OCI-LY1 (cell line): ENCODE results near the gene KRT32.

Source experiments
- H2AFZ ChIP-seq: fragments of 200-600 bp; sonication (generic), shearing (Covaris generic); 2 replicates; pipeline ENCODE4 v1.6.0; 2014; ENCODE audit warnings: antibody characterized with exemption, mild to moderate bottlenecking, low read length
- H3F3A ChIP-seq: fragments of 200-600 bp; sonication (generic), shearing (Covaris generic); 2 replicates; pipeline ENCODE4 v1.6.0; 2014; ENCODE audit warnings: mild to moderate bottlenecking, antibody characterized with exemption, low read length, moderate library complexity; ENCODE audit not compliant: insufficient read depth
- H3K27ac ChIP-seq: fragments of 200-600 bp; sonication (generic); 2 replicates; pipeline ENCODE4 v1.5.1; 2014; ENCODE audit warnings: low read length, mixed run types, mild to moderate bottlenecking, low read depth; ENCODE audit not compliant: poor library complexity, severe bottlenecking
- H3K27me3 ChIP-seq: fragments of 200-600 bp; sonication (generic); 2 replicates; pipeline ENCODE4 v1.6.0; 2014; ENCODE audit warnings: antibody characterized with exemption, mild to moderate bottlenecking, low read length, moderate library complexity; ENCODE audit not compliant: insufficient read depth
- H3K36me3 ChIP-seq: fragments of 200-600 bp; sonication (generic); 2 replicates; pipeline ENCODE4 v1.6.1; 2014; ENCODE audit warnings: mild to moderate bottlenecking, antibody characterized with exemption, low read length, moderate library complexity, mixed read lengths; ENCODE audit not compliant: insufficient read depth
- H3K4me1 ChIP-seq: fragments of 200-600 bp; sonication (generic); 2 replicates; pipeline ENCODE4 v1.5.1; 2014; ENCODE audit warnings: mild to moderate bottlenecking, low read length, moderate library complexity; ENCODE audit not compliant: insufficient read depth, severe bottlenecking
- H3K4me2 ChIP-seq: fragments of 200-600 bp; sonication (generic), shearing (Covaris generic); 2 replicates; pipeline ENCODE4 v1.6.1; 2014; ENCODE audit warnings: low read length
- H3K4me3 ChIP-seq: fragments of 200-600 bp; sonication (generic); 2 replicates; pipeline ENCODE4 v1.5.1; 2014; ENCODE audit warnings: low read length, low read depth, mild to moderate bottlenecking, mixed read lengths; ENCODE audit not compliant: poor library complexity, severe bottlenecking
- H3K79me2 ChIP-seq: fragments of 200-600 bp; shearing (Covaris generic); 2 replicates; pipeline ENCODE4 v1.6.1; 2016; ENCODE audit warnings: mixed run types, low read length, mixed read lengths; ENCODE audit not compliant: insufficient read depth
- H3K9ac ChIP-seq: fragments of 200-600 bp; sonication (generic), shearing (Covaris generic); 2 replicates; pipeline ENCODE4 v1.6.1; 2014; ENCODE audit warnings: mild to moderate bottlenecking, low read length, mixed read lengths
- H3K9me2 ChIP-seq: fragments of 200-600 bp; sonication (generic), shearing (Covaris generic); 2 replicates; pipeline ENCODE4 v1.6.1; 2014; ENCODE audit warnings: low read depth, mild to moderate bottlenecking, low read length, mixed read lengths
- H3K9me3 ChIP-seq: fragments of 200-600 bp; shearing (Covaris generic); 2 replicates; pipeline ENCODE4 v1.6.1; 2014; ENCODE audit warnings: low read length, mixed read lengths
- H4K20me1 ChIP-seq: fragments of 200-600 bp; sonication (generic), shearing (Covaris generic); 2 replicates; pipeline ENCODE4 v1.6.0; 2016; ENCODE audit warnings: mild to moderate bottlenecking, low read length; ENCODE audit not compliant: insufficient read depth
- EZH2 ChIP-seq: fragments of 200-600 bp; sonication (generic), shearing (Covaris generic); IDR thresholded peaks from 2 replicates; pipeline ENCODE4 v1.8.0; 2017; ENCODE audit warnings: borderline replicate concordance, mixed run types, mild to moderate bottlenecking, antibody characterized with exemption, low read length, moderate library complexity, mixed read lengths
- TF ChIP-seq, protein P1 (sequence below): fragments of 200-600 bp; sonication (generic), shearing (Covaris generic); IDR thresholded peaks from 2 replicates; pipeline ENCODE4 v1.5.1; 2017; ENCODE audit warnings: mild to moderate bottlenecking, antibody characterized with exemption, low read length, moderate library complexity, mixed read lengths

KRT32 gene

GRCh38 chr17:41449008-41449407 lies 18.2 kb downstream of the KRT32 start:
- H3K79me2 ChIP-seq = no peaks in the 10 kb centered on the region
- no peaks in the 10 kb centered on the region for H3K9me3 ChIP-seq
- H3K27ac ChIP-seq = no peak overlapping the region
- no peaks in the 10 kb centered on the region for H3F3A ChIP-seq
- no peaks in the 10 kb centered on the region for H3K27me3 ChIP-seq
- H2AFZ ChIP-seq = no peak overlapping the region
- no peak for TF ChIP-seq EZH2
- TF ChIP-seq, protein P1, sequence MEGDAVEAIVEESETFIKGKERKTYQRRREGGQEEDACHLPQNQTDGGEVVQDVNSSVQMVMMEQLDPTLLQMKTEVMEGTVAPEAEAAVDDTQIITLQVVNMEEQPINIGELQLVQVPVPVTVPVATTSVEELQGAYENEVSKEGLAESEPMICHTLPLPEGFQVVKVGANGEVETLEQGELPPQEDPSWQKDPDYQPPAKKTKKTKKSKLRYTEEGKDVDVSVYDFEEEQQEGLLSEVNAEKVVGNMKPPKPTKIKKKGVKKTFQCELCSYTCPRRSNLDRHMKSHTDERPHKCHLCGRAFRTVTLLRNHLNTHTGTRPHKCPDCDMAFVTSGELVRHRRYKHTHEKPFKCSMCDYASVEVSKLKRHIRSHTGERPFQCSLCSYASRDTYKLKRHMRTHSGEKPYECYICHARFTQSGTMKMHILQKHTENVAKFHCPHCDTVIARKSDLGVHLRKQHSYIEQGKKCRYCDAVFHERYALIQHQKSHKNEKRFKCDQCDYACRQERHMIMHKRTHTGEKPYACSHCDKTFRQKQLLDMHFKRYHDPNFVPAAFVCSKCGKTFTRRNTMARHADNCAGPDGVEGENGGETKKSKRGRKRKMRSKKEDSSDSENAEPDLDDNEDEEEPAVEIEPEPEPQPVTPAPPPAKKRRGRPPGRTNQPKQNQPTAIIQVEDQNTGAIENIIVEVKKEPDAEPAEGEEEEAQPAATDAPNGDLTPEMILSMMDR = no peak
- H3K9ac ChIP-seq = no peak overlapping the region
- no peak overlapping the region for H3K4me2 ChIP-seq
- H3K36me3 ChIP-seq = no peaks in the 10 kb centered on the region
- H3K4me3 ChIP-seq = no peak overlapping the region
- no peaks in the 10 kb centered on the region for H3K9me2 ChIP-seq
- no peaks in the 10 kb centered on the region for H4K20me1 ChIP-seq
- H3K4me1 ChIP-seq = no peaks in the 10 kb centered on the region

DNA sequence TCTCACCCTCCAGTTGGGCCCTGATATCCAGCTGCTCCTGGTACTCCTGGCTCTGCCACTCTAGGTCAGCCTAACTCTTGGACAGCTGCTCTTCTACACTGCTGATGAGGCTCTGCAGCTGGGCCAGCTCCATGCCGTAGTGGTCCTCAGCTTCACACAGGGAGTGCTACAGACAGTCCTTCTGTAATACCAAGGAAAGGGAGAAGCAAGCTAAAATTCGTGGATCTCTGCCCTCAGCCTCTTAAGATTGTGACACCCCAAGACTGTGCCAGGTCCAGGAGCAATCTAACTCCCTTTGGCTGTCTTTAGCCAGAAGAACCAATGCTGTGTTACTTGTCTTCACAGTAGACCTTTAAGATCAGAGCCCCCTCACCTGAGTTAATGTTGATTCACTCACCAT lies 18.7 kb downstream of the KRT32 start:
- H3K27me3 ChIP-seq = no peaks in the 10 kb centered on the region
- H4K20me1 ChIP-seq = no peaks in the 10 kb centered on the region
- no peak overlapping the region for H3K9ac ChIP-seq
- H3K9me3 ChIP-seq = no peaks in the 10 kb centered on the region
- H3K79me2 ChIP-seq = no peaks in the 10 kb centered on the region
- no peaks in the 10 kb centered on the region for H3K4me1 ChIP-seq
- H3K4me2 ChIP-seq = no peak overlapping the region
- H3K36me3 ChIP-seq = no peaks in the 10 kb centered on the region
- H3K4me3 ChIP-seq = no peak overlapping the region
- H3K9me2 ChIP-seq = no peaks in the 10 kb centered on the region
- H3F3A ChIP-seq = no peaks in the 10 kb centered on the region
- TF ChIP-seq, protein P1 = no peak
- no peak for TF ChIP-seq EZH2
- no peak overlapping the region for H3K27ac ChIP-seq
- H2AFZ ChIP-seq = no peak overlapping the region

DNA sequence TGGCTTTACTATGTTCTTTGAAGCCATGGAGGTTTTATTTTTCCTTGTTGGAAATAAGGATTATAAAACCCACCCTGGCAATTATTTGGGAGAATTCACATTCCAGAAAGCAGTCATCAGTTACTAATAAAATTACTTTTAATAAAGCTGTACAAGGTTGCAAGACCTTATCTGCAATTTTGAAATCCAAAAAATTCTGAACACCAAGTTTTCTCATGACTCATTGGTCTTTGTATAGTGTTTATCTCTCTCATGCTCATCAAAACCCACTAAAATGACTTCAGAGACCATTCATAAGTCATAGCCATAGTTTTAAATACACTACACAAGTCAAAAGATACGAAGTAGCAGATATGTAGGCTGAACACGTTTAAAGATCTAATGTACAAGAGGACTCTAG lies 20.4 kb downstream of the KRT32 start:
- Histone ChIP-seq H3K27me3 (0 out of 2 replicates have a peak, but pooled peaks cover 4% of the 10 kb centered on the region), H3K4me2 (no peak overlapping the region), H3K9ac (no peak overlapping the region), H3K9me2 (no peaks in the 10 kb centered on the region), H3F3A (no peaks in the 10 kb centered on the region), H3K27ac (no peak overlapping the region), H3K9me3 (no peaks in the 10 kb centered on the region), H2AFZ (no peak overlapping the region), H3K4me3 (no peak overlapping the region), H4K20me1 (no peaks in the 10 kb centered on the region), H3K4me1 (no peaks in the 10 kb centered on the region), H3K79me2 (no peaks in the 10 kb centered on the region), H3K36me3 (no peaks in the 10 kb centered on the region)
- no peak for TF ChIP-seq EZH2
- TF ChIP-seq, protein P1 = no peak
